GM23338 (cell line): ENCODE results near the gene ADAMTSL5. TPM values are rescaled to one million over a fixed set of nuclear protein-coding genes. Genes with fewer than 3 reads are reported as not detected.

ENCODE experiments used
- ATAC-seq: fragments of 200-7000 bp; cut with Tn5 transposase; 3 replicates; pipeline ENCODE4 v1.9.1; 2020
- DNase-seq: peaks from one replicate; pipeline ENCODE4 v3.0.0-alpha.2; 2015; ENCODE audit warnings: low spot score
- H2AFZ ChIP-seq: fragments of 200-600 bp; sonication (generic); 2 replicates; pipeline ENCODE4 v1.8.0; 2016; ENCODE audit warnings: antibody characterized with exemption, mild to moderate bottlenecking, moderate library complexity
- H3F3A ChIP-seq: fragments of 200-600 bp; sonication (generic); replicated peaks from 2 replicates; pipeline ENCODE4 v1.8.0; 2017; ENCODE audit warnings: antibody characterized with exemption, mixed run types, low read depth
- H3K27ac ChIP-seq: fragments of 200-600 bp; sonication (generic); 2 replicates; pipeline ENCODE4 v1.6.1; 2016; ENCODE audit warnings: low read depth
- H3K27me3 ChIP-seq: fragments of 200-600 bp; sonication (generic); 2 replicates; pipeline ENCODE4 v1.8.0; 2016; ENCODE audit warnings: mild to moderate bottlenecking, mixed run types, moderate library complexity; ENCODE audit not compliant: insufficient read depth
- H3K36me3 ChIP-seq: fragments of 200-600 bp; sonication (generic); 2 replicates; pipeline ENCODE4 v1.8.0; 2016; ENCODE audit warnings: mild to moderate bottlenecking; ENCODE audit not compliant: insufficient read depth
- H3K4me1 ChIP-seq: fragments of 200-600 bp; sonication (generic); 2 replicates; pipeline ENCODE4 v1.8.0; 2016; ENCODE audit warnings: mild to moderate bottlenecking, moderate library complexity; ENCODE audit not compliant: insufficient read depth
- H3K4me2 ChIP-seq: fragments of 200-600 bp; sonication (generic); 2 replicates; pipeline ENCODE4 v1.7.1; 2017; ENCODE audit warnings: mixed run types
- H3K4me3 ChIP-seq: fragments of 200-600 bp; sonication (generic); 2 replicates; pipeline ENCODE4 v1.6.1; 2016; ENCODE audit warnings: mixed run types
- H3K79me2 ChIP-seq: fragments of 200-600 bp; sonication (generic); replicated peaks from 2 replicates; pipeline ENCODE4 v1.8.0; 2017; ENCODE audit warnings: mild to moderate bottlenecking; ENCODE audit not compliant: insufficient read depth
- H3K9me2 ChIP-seq: fragments of 200-600 bp; sonication (generic); 2 replicates; pipeline ENCODE4 v1.8.0; 2017; ENCODE audit not compliant: insufficient read depth
- H4K20me1 ChIP-seq: fragments of 200-600 bp; sonication (generic); replicated peaks from 2 replicates; pipeline ENCODE4 v1.8.0; 2017; ENCODE audit warnings: mild to moderate bottlenecking; ENCODE audit not compliant: insufficient read depth
- H3K27ac Mint-ChIP-seq: 2 replicates; pipeline ENCODE4 v1.8.0; 2020; ENCODE audit warnings: inconsistent platforms, mild to moderate bottlenecking, moderate library complexity, mixed read lengths
- H3K27me3 Mint-ChIP-seq: 3 replicates; pipeline ENCODE4 v1.8.0; 2022; ENCODE audit warnings: low read depth, mild to moderate bottlenecking, moderate library complexity, mixed read lengths, inconsistent platforms; ENCODE audit not compliant: insufficient read depth, poor library complexity
- H3K36me3 Mint-ChIP-seq: 3 replicates; pipeline ENCODE4 v1.8.0; 2021; ENCODE audit warnings: low read depth, mild to moderate bottlenecking, inconsistent platforms, moderate library complexity, mixed read lengths
- H3K4me1 Mint-ChIP-seq: 3 replicates; pipeline ENCODE4 v1.8.0; 2020; ENCODE audit warnings: mild to moderate bottlenecking, inconsistent platforms, mixed read lengths
- H3K4me3 Mint-ChIP-seq: 3 replicates; pipeline ENCODE4 v1.8.0; 2021; ENCODE audit warnings: moderate library complexity, mild to moderate bottlenecking, inconsistent platforms, mixed read lengths
- H3K9me3 Mint-ChIP-seq: 3 replicates; pipeline ENCODE4 v1.8.0; 2020; ENCODE audit warnings: moderate library complexity, mild to moderate bottlenecking, inconsistent platforms, mixed read lengths
- ETS1 ChIP-seq: IDR thresholded peaks from 2 replicates; pipeline ENCODE4 v1.6.1; 2016; ENCODE audit warnings: antibody characterized with exemption
- EZH2phosphoT487 ChIP-seq: fragments of 200-600 bp; sonication (generic); IDR thresholded peaks from one replicate; pipeline ENCODE4 v1.8.1; 2018; ENCODE audit warnings: antibody characterized with exemption; ENCODE audit not compliant: unreplicated experiment
- JUNB ChIP-seq: IDR thresholded peaks from one replicate; pipeline ENCODE4 v1.6.1; 2016; ENCODE audit warnings: antibody characterized with exemption; ENCODE audit not compliant: unreplicated experiment
- POLR2AphosphoS5 ChIP-seq: IDR thresholded peaks from 2 replicates; pipeline ENCODE4 v1.6.1; 2016; ENCODE audit warnings: antibody characterized with exemption, low read depth
- REST ChIP-seq: IDR thresholded peaks from one replicate; pipeline ENCODE4 v1.6.1; 2018; ENCODE audit warnings: antibody characterized with exemption; ENCODE audit not compliant: unreplicated experiment
- ZNF114 ChIP-seq: fragments of 250-450 bp; sonication (Bioruptor Pico); IDR thresholded peaks from 2 replicates; pipeline ENCODE4 v1.5.0; 2020; ENCODE audit warnings: mild to moderate bottlenecking, moderate library complexity
- ZNF331 ChIP-seq: fragments of 250-450 bp; sonication (Bioruptor Pico); IDR thresholded peaks from 2 replicates; pipeline ENCODE4 v1.5.0; 2020; ENCODE audit warnings: low read depth, mild to moderate bottlenecking, moderate library complexity
- polyA plus RNA-seq: library from polyadenylated mRNA; unstranded; fragments of >200 nt; fragmentation: Nextera tagmentation; extraction: Ambion mirVana; gene quantifications from 2 replicates; pipeline ENCODE4 v1.2.1, GENCODE V29; 2016
- total RNA-seq: library from RNA; depleted of rRNA; stranded (reverse); fragments of >200 nt; shearing (Covaris generic); gene quantifications from 2 replicates; pipeline ENCODE4 v1.2.3, GENCODE V29; 2014

ADAMTSL5 gene
- total and polyA plus RNA-seq, 2 experiments from 2014 or later = 0.10 to 0.97 TPM

- peak; percentile 17; the same call in 2 of the 3 replicates for ATAC-seq
- peaks cover 12% of the 10 kb centered on the region; the same call in 2 of the 3 replicates for H3K9me3 Mint-ChIP-seq
- no peaks in the 10 kb centered on the region for H3K36me3 ChIP-seq
These were observed 16.8 kb downstream of the ADAMTSL5 start for GRCh38 chr19:1495799-1496713.

GRCh38 chr19:1495051-1495798, 17.6 kb downstream of the ADAMTSL5 start:
- Histone ChIP-seq H4K20me1 (no peaks in the 10 kb centered on the region), H3K4me3 (no peak overlapping the region), H3K36me3 (no peaks in the 10 kb centered on the region), H3K4me1 (no peaks in the 10 kb centered on the region), H3K27ac (no peak overlapping the region), H3K79me2 (no peaks in the 10 kb centered on the region), H2AFZ (no peak overlapping the region), H3K4me2 (no peak overlapping the region), H3F3A (no peaks in the 10 kb centered on the region), H3K9me2 (no peaks in the 10 kb centered on the region), H3K27me3 (peaks cover 14% of the 10 kb centered on the region)
- TF ChIP-seq ZNF331 (no peak), POLR2AphosphoS5 (no peak), EZH2phosphoT487 (no peak), ETS1 (no peak), JUNB (no peak), REST (no peak)
- no peak overlapping the region for H3K27ac Mint-ChIP-seq
- peaks cover 5% of the 10 kb centered on the region for H3K4me1 Mint-ChIP-seq
- DNase-seq (no peak), ATAC-seq (no peak)
- no peaks in the 10 kb centered on the region; the same call in 2 of the 3 replicates for H3K36me3 Mint-ChIP-seq
- no peak overlapping the region for H3K4me3 Mint-ChIP-seq
- peaks cover 8% of the 10 kb centered on the region; the same call in 2 of the 3 replicates for H3K9me3 Mint-ChIP-seq
- peaks cover 24% of the 10 kb centered on the region for H3K27me3 Mint-ChIP-seq

More at GRCh38 chr19:1495799-1496713, 16.8 kb downstream of the ADAMTSL5 start:
- Mint-ChIP-seq H3K4me1 (peaks cover 5% of the 10 kb centered on the region), H3K36me3 (no peaks in the 10 kb centered on the region; the same call in 2 of the 3 replicates), H3K27ac (no peak overlapping the region), H3K4me3 (no peak overlapping the region; the same call in 2 of the 3 replicates), H3K27me3 (peaks cover 22% of the 10 kb centered on the region)
- Histone ChIP-seq H3K79me2 (no peaks in the 10 kb centered on the region), H3K9me2 (no peaks in the 10 kb centered on the region), H3F3A (0 out of 2 replicates have a peak, but pooled peaks cover 2% of the 10 kb centered on the region), H3K4me2 (no peak overlapping the region), H2AFZ (no peak overlapping the region), H3K4me3 (no peak overlapping the region), H3K27ac (no peak overlapping the region), H4K20me1 (no peaks in the 10 kb centered on the region), H3K4me1 (no peaks in the 10 kb centered on the region), H3K27me3 (peaks cover 14% of the 10 kb centered on the region)
- DNase-seq = no peak
- TF ChIP-seq JUNB (no peak), POLR2AphosphoS5 (no peak), EZH2phosphoT487 (no peak), ZNF114 (CRISPR knock-in tag) (no peak)
